T-helper 2 cell treated with Interferon-gamma antibody and Interleukin-4, amounts not matched to agents 100 ng/mL and 5 ng/mL, for 36 hours (primary cell): ENCODE measurements around the gene CFAP65. TPM values are rescaled to one million over a fixed set of nuclear protein-coding genes. Genes with fewer than 3 reads are reported as not detected.

Experiments
- intact Hi-C: fragments of 100-400 bp; cut with micrococcal nuclease; formaldehyde crosslinking; loops from one replicate; pipeline ENCODE4 v1.15.1; 2023
- total RNA-seq: library from RNA; stranded (reverse); gene quantifications from 2 replicates; pipeline ENCODE4 v1.2.3, GENCODE V29; 2022

The CFAP65 gene
- total RNA-seq, 1 donor from 2014 or later = not detected

DNA sequence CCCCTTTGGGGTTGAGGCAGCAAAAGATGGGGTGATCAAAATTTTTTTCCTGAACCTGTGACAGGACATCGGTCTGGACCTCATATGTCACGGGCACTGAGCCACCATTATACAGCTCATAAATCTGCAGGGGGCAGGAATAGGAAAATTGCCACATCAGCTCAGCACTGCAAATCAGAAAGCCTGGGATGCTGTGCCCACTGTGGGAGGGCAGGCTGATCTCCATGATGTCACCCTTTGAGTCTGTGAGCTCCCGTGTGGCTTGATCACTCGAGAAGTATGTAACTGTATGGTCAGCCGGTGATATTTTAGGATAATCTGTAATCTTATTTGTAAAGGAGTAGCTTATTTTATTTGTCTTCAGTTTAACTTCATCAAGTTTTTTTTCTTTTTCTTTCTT, 30.4 kb downstream of the CFAP65 start:
- intact Hi-C loops = no loop called here

DNA sequence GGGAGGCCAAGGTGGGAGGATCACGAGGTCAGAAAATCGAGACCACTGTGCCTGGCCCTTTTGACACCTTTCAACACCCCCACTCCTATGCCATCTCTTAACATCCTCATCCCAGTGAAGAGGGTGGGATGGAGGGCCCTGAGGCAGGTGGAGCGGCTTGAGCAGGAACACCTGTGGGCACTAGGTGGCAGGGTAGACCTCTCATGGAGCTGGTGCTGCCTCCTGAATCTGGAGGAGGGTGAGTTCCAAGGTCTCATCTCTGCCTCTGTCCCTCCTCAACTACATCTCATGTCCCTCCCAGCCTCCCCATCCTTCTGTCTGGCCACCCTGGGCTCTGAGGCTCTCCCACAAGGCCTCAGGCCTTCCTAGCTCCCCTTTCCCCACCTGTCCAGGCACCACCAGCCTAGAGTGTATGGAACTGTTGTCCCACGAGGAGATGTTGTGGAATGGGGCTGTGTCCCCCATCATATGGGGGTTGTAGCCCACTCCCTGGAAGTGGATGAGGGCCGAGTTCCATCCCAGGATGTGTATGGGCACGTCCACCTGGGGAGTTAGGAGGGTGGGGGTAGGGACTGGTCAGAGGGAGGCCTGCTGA, 31.1 kb downstream of the CFAP65 start:
- intact Hi-C loops = no loop called here

GRCh38 chr2:219009294-219009693, 32.0 kb downstream of the CFAP65 start:
- intact Hi-C loops = no loop called here

- intact Hi-C loops = no loop called here
Measured at GRCh38 chr2:219003979-219004378, 37.3 kb downstream of the CFAP65 start.

DNA sequence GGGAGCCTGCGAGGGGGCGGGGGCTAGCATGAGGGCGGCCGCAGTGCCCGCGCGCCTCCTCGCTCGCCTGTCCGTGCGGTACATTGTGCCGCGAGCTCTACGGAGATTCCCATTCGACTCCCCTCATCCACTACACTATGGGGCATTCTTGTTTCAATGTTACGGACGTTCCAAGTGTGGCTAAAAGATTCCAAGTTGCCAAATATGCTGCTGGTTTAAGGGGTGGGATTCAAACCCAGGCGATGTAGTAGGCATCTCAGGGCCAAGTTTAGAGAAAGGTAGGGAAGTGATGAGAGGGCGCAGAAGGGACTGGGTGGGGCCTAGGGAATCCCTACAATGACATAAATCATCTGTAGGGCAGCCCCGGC, 38.1 kb downstream of the CFAP65 start:
- intact Hi-C loops = no loop called here

GRCh38 chr2:219002395-219003266, 38.7 kb downstream of the CFAP65 start:
- intact Hi-C loops = no loop called here

GRCh38 chr2:219001577-219002394, 39.5 kb downstream of the CFAP65 start:
- intact Hi-C loops = no loop called here

- intact Hi-C loops = no loop called here
Measured at GRCh38 chr2:219001100-219001576, 40.2 kb downstream of the CFAP65 start.

DNA sequence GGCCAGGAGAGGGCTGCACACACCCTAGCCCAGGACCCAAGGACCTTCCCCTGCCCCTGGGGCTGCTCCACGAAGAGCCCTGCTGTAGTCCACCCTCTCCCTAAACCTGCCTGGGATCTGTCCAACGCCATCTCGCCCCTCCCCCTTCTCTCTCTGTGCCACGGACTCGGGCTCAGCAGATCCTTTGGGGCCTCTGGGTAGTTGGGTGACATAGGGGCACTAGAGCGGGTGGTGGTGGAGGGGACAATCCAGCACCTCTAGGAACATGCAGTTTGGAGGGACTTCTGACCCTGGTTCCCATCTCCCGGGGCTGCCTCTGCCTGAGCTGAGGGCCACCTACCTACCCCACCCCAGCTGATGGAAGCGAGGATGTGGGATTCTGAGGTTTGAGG, 40.8 kb downstream of the CFAP65 start:
- intact Hi-C loops = no loop called here

GRCh38 chr2:218999881-219000568, 41.3 kb downstream of the CFAP65 start:
- intact Hi-C loops = loop anchor here (5.0 kb wide), 1 partner anchor 57 kb away; no protein-coding TSS in a partner anchor

- intact Hi-C loops = loop anchor here (5.0 kb wide), 1 partner anchor 58 kb away; no protein-coding TSS in a partner anchor
Measured at GRCh38 chr2:218999021-218999880, 42.1 kb downstream of the CFAP65 start.

GRCh38 chr2:218998414-218999002, 42.8 kb downstream of the CFAP65 start:
- intact Hi-C loops = loop anchor here (5.0 kb wide), 1 partner anchor 59 kb away; no protein-coding TSS in a partner anchor

- intact Hi-C loops = loop anchor here (5.0 kb wide), 1 partner anchor 60 kb away; no protein-coding TSS in a partner anchor
Measured at GRCh38 chr2:218997731-218998130, 43.6 kb downstream of the CFAP65 start.

GRCh38 chr2:218996937-218997336, 44.4 kb downstream of the CFAP65 start:
- intact Hi-C loops = loop anchor here (5.0 kb wide), 1 partner anchor 60 kb away; no protein-coding TSS in a partner anchor

- intact Hi-C loops = loop anchor here (2.0 to 5.0 kb wide), 2 partner anchors 15 to 61 kb away; no protein-coding TSS in a partner anchor
Measured at GRCh38 chr2:218995972-218996711, 45.2 kb downstream of the CFAP65 start.

- intact Hi-C loops = loop anchor here (2.0 to 5.0 kb wide), 2 partner anchors 15 to 62 kb away; no protein-coding TSS in a partner anchor
Measured at GRCh38 chr2:218995561-218995960, 45.8 kb downstream of the CFAP65 start.

DNA sequence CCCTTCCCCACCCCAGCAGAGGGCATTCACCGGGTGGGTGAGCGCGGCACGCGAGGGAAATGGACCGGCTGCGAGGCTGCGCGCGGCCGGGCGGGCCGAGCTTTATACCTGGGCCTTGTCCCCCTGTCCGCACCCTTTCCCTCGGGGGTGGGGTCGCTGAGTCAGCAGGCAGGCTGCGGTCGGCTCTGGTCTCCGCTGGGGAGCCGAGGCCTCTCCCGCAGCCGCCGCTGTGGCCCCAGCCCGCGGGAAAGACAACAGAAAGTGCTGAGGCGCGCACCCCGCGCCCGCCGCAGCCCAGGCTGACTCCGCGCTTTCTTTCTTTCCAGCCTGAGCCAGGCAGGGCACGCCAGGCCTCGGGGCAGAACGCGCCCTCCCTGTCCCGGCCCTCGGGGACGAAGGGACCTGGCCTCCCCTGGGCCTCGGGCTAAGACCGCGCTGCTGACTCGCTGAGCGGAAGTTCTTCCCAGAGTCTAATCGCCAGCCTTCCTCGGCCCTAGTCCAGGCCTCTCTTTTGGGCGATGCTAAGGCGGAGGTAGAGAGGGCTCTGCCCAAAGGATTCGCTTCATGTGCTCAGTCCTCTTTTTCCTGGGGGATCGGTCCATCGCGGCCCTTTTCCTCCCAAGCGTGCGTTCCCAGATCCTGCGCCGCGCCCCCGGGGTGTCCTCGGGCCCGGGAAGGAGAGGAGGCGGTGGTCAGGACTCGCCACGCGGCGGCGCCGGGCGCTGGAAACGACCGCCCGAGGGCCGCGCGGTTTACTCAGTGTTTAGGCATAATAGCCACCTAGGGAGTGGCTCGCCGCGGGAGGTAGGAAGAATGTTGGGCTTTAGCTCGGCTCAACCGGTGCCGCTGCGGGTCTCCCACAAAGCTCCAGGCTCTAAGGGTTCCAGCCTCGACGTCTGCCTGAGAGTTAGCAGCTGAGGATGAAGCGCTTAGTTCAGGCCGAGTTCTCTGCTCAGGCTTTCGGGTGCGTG, 47.7 kb downstream of the CFAP65 start, which contains the start of gene CRYBA2:
TSS of gene CRYBA2 (minus strand) at position 78 of the 971 bp plus-strand sequence. CDS start 246 bp downstream, outside the sequence.
- intact Hi-C loops = loop anchor here (2.0 kb wide), 1 partner anchor 13 kb away; no protein-coding TSS in a partner anchor
